Measurements from ENCODE around the gene C13orf46. TPM values are rescaled to one million over a fixed set of nuclear protein-coding genes. Genes with fewer than 3 reads are reported as not detected.

C13orf46 gene
- total RNA-seq, 1 donor from 2014 or later, result 11.8 TPM

- no peak for DNase-seq (ENCODE audit: low spot score)
Observed at GRCh38 chr13:113939129-113939943, 34.5 kb downstream of the C13orf46 start.

DNA sequence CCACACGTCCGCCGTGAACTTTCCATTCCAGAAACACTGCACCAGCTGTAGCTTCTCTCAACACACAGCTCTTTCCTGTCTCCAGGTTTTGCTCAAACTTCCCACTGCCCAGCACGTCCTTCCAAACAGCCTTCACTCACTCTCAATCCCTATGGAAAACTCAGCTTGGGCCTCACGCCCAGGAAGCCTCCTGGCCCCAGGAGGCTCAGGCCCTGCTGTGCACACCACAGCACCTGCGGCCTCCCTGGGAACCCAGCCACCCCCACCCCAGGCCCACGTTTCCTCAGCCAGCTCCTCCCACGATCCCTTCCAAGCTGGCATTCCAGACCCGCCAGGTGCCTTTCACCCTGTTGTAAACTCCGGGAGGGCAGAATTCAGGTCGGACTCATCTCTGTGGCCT, 35.2 kb downstream of the C13orf46 start:
- no peak for DNase-seq (ENCODE audit: low spot score)

DNA sequence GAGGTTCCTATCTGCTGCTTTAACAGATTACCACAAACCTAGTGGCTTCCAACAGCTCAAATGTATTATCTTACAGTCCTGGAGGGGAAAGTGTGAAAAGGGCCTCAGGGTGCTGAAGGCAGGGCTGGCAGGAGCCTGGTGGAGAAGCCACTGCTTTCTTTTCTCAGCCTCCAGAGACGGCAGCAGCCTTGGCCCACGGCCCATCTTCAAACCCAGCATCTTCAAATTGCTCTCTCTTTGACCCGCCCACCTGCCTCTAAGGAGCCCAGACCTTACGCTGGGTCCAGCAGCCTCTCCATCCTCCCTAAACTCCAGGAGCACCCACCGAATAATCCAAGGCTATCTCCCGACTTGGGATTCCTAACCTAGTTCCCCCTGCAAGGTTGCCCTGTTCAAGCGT, 35.6 kb downstream of the C13orf46 start:
- no peak for DNase-seq (ENCODE audit: low spot score)

DNA sequence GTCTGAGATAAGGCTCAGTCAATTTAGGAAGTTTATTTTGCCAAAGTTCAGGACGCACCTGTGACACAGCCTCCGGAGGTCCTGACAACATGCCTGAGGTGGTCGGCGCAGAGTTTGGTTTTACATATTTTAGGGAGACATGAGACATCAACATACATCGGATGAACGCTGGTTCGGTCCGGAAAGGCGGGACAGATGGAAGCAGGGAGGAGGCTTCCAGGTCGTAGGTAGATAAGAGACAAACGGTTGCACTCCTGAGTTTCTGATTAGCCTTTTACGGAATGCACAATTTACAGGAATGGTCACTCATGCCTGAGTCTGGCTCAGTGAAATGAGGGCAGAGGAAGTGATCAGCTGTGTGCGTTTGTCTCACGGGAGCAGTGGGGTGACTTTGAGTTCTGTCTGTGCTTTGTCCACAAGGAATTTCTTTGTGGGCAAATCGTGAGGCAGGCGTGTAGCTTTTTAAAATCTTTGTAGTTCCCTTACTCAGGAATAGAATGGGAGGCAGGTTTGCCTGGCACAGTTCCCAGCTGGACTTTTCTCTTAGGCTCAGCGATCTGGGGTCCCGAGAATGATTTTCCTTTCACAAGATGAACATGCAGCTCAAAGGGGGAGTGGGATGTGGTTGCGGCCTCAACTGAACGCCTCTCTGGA, 36.2 kb downstream of the C13orf46 start:
- DNase-seq (ENCODE audit: low spot score), result no peak

GRCh38 chr13:113937073-113937472, 36.8 kb downstream of the C13orf46 start:
- DNase-seq (ENCODE audit: low spot score), result no peak

DNA sequence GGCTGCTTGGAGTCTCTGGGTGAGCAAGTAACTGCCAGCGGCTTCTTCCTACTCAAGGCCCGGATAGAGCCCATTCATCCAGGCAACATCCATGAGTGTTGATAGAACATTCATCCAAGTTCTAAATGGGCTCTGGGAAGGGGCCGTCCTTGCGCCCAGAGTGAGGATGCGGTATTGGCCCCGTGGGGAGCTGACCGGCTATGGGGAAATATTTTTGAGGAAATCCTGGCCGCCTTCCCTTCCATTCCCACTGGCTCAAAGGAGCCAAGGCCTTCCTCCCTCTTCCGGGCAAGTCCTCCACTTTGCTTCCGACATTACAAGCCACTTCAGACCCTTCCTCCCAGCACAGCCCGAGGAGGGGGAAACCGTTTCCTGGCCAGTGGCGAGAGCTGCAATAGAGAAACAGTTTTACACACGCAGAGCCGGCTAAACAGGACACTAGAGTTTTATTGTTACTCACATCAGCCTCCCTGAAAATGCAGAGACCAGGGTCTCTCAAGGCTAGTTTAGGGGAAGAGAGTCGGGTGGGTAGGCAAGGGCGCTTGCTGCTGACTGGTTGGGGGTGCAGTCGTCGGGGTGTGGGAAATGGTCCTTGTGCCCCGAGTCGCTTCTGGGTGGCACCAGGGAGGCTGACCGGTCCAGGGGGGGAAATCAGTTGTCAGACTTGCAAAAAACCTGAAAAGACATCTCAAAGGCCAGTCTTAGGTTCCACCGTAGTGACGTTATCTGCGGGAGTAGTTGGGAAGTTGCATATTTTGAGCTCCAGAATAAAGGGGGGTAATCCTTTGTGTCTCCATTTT, 37.5 kb downstream of the C13orf46 start:
- DNase-seq (ENCODE audit: low spot score), result no peak

DNA sequence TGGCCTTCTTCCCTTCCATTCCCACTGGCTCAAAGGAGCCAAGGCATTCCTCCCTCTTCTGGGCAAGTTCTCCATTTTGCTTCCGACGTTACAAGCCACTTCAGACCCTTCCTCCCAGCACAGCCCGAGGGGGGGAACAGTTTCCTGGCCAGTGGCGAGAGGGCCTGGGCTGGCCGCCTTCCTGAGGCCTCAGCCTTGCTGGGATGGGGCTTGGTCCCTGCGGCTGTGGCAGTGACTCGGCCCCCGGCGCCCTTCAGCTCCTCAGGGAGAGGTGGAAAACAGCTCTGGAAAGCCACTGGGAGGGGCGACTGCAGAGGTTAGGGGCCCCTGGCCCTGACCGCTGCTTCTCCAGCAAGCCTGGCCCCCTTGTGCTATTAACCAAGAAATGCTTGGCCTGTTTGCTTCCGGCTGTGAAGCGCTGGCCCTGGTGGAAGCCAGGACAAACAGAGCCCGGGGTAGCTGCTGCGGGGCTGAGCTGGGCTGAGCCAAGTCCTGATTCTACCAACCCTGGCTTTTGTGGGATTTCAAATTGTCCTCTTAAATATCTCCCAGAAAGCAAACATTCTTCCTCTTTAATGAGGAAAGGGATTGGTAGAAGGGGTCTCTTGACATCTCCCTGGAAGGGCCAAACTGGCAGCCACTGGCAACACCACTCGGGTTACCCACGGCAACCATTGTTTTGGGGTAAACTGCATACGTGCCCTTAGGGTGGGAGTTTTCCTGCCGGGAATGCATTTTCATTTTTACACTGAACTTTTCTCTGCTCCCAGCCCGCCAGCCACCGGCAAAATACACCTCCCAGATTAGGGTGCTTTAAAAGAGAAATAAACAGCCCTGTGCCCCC, 38.7 kb downstream of the C13orf46 start:
- DNase-seq (ENCODE audit: low spot score), result no peak

- no peak for DNase-seq (ENCODE audit: low spot score)
Observed at GRCh38 chr13:113934576-113934975, 39.3 kb downstream of the C13orf46 start.

GRCh38 chr13:113933901-113934300, 40.0 kb downstream of the C13orf46 start:
- DNase-seq (ENCODE audit: low spot score), result no peak

GRCh38 chr13:113931841-113932459, 41.9 kb downstream of the C13orf46 start:
- DNase-seq (ENCODE audit: low spot score), result no peak

DNA sequence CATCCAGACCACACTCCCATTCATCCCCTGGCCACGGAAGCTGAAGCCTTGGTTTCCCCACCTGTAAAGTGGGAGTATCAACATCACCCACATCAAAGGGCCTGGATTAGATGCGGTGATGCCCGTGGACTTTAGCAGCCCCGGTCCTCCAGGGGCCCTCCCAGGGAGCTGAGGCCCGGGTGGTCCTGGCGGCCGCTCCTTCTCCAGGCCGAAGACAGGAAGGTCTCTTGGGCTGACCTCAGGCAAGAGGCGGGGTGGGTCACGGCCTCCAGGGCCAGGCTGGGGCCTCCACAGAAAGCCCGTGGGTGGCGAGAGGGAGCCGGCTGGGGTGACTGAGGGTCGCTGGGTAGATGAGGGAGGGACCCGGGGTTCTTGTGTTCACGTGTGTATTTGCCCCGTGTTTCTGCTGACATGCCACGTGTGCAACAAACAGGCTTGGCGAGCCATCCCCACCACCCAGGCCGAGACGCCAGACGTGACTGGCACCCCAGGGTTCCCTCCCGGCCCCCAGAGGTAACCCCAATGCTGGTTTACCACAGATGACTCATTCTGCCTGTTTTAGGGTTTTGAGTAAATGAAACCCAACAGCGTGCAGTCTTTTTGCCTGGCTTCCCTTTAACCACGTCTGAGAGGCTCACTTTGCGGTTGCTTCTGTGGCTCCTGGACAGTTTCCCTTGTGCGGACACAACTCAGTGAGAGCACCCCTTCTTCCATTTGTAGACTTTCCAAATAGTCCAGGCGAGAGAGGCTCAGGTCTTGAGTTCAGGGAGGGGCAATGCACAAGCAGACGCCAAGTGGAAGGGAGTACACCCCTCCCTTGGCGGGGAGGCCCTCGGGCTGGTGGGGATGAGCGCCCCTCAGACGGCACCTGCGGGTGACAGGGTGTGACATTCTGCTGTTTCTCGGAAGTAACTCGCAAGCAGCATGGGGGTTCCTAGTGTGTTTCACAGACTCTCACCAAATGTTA, 42.9 kb downstream of the C13orf46 start:
- no peak for DNase-seq (ENCODE audit: low spot score)

GRCh38 chr13:113929628-113930615, 44.0 kb downstream of the C13orf46 start:
- no peak for DNase-seq (ENCODE audit: low spot score)

DNA sequence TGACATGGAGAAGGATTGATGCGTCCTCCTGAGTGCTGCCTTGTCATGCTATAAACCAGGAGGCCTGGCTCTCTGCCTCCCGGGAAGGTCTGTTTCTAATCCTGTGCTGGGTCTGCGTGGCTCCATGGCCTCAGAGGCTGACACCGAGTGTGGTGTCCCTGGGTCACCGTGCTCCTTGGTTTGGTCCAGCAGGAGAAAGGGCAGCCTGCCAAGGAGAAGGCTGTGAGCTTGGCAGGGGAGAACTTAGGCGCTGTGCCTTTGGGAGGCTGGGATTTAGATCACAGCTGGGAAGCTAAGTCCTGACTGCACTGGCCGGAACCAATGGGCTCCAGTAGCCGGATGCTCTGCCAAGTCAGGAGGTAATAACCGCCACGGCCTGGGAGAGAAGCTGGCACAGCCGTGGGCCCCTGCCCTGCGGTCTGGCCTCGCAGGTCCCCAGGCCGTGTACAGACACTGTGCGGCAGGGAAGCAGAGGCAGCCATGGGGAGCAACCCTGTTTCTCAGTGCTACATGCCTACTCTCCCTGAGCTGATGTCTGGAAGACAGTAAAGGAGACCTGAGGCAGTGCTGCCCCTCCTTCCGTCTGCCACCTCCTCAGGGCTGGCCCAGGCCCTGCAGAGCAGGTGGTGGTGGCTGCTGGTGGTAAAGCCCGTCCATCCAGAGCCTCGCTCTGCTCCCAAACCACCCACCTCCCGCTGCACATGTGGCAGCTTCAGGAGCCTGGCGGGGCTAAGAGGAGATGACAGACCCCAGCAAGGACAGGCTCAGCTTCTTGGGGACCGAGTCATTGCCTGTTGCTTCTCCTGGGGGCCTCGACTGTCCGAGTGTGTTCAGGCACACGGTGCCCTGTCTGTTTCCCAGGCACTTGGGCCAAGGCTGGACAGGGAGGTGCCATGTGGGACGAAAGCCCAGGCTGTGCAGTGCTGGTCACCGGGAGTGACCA, 44.9 kb downstream of the C13orf46 start:
- DNase-seq (ENCODE audit: low spot score), result peak; percentile 76

- peak; percentile 65 for DNase-seq (ENCODE audit: low spot score)
Observed at GRCh38 chr13:113927661-113928581, 46.0 kb downstream of the C13orf46 start.

DNA sequence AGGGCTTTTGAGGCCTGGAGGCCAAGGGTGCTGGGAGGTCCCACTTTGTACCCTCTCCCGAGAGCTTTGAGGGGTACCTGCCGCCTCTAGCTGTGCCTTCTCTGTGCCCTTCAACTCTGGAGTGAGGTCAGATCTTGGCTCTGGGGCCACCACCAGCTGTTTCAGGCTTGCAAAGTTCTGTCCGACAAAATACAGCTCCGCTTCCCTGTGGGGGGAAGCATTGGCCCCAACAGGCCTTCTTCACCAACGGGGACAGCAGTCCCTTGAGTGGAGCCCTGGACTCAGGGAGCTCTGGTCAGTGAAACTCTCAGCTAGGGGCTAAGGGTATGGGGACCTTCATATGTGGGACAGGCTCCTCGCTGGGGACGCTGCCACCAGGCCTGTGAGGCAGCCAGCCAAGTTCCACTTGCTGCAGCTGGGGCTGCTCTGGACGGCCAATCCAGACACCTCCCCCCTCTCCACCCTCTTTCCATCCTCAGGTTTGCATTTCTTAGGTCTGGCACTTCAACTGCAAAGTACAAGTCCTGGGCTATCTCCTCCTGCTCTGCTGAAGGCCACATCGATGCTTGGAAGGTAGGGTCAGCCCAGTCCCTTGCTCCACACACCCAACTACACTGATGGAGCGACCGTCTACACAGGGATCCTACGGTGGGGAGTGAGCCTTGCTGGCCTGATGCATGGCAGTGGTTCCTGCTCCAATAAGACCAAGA, 46.8 kb downstream of the C13orf46 start:
- DNase-seq (ENCODE audit: low spot score), result no peak

GRCh38 chr13:113926301-113926761, 47.5 kb downstream of the C13orf46 start:
- DNase-seq (ENCODE audit: low spot score), result no peak

All from mucosa of gallbladder (tissue), 1 donor.